NB4 (cell line): Measurements from ENCODE around the gene SLC16A9.

Source experiments
- CTCF ChIP-seq: IDR thresholded peaks from one replicate; pipeline ENCODE4 v1.5.1; 2012; ENCODE audit warnings: low read depth, low read length
- POLR2A ChIP-seq: IDR thresholded peaks from 2 replicates; pipeline ENCODE4 v1.6.1; 2011; ENCODE audit warnings: mild to moderate bottlenecking; ENCODE audit not compliant: insufficient read length; ENCODE audit errors: extremely low read depth

- TF ChIP-seq CTCF (no peak), POLR2A (no peak)
Observed at GRCh38 chr10:59688921-59689351, 20.7 kb downstream of the SLC16A9 start.
